ENCODE data around the gene MTCL1. TPM values are rescaled to one million over a fixed set of nuclear protein-coding genes. Genes with fewer than 3 reads are reported as not detected.

The MTCL1 gene
- total and polyA plus RNA-seq, 9 of the 15 experiments (the other 6 are each of a cell fraction or from before 2014, with no cell fraction given) = 0.21 to 7.4 (median 3.7) TPM

GRCh38 chr18:8704361-8705237 is 757 bp upstream of the MTCL1 start (continued):
- TF ChIP-seq FOXP4 (CRISPR knock-in tag; IDR thresholded peaks at IDR 0.05; ENCODE audit: borderline replicate concordance) (no peak), WHSC1 (IDR thresholded peaks at IDR 0.05; ENCODE audit: low read length) (no peak), ZNF561 (CRISPR knock-in tag; conservative IDR thresholded peaks at IDR 0.05) (no peak), AFF1 (IDR thresholded peaks at IDR 0.05; ENCODE audit: low read depth in 1 of 2, partially characterized antibody in 2 of 2) (no peak), BMI1 (IDR thresholded peaks at IDR 0.05; ENCODE audit: low read length) (no peak), ZEB2 (IDR thresholded peaks at IDR 0.05) (no peak), FOXJ3 (CRISPR knock-in tag; IDR thresholded peaks at IDR 0.05) (no peak), ERF (CRISPR knock-in tag; IDR thresholded peaks at IDR 0.05) (0 out of 2 replicates have a peak, but pooled peaks have one; percentile 76), DDX20 (tag; IDR thresholded peaks at IDR 0.05; ENCODE audit: low read depth) (no peak), E2F6 (IDR thresholded peaks at IDR 0.05; ENCODE audit: borderline replicate concordance in 1 of 2, extremely low read depth in 1 of 2, insufficient read depth in 1 of 2, insufficient read length in 1 of 2, low read depth in 1 of 2, low read length in 1 of 2, poor library complexity in 1 of 2, severe bottlenecking in 1 of 2) (peak in 1 of 2 experiments; percentile 66), TCF3 (CRISPR knock-in tag; IDR thresholded peaks at IDR 0.05) (0 out of 2 replicates have a peak, but pooled peaks have one; percentile 15), SOX6 (IDR thresholded peaks at IDR 0.05) (no peak), NFATC3 (IDR thresholded peaks at IDR 0.05) (no peak), ZC3H8 (IDR thresholded peaks at IDR 0.05) (no peak), STAT5B (CRISPR knock-in tag; IDR thresholded peaks at IDR 0.05) (no peak), E2F5 (CRISPR knock-in tag; IDR thresholded peaks at IDR 0.05) (peak; percentile 70; the same call in 1 of the 2 replicates), NCOR1 (IDR thresholded peaks at IDR 0.05) (no peak), YY1 (IDR thresholded peaks at IDR 0.05; ENCODE audit: borderline replicate concordance in 1 of 3, control insufficient read depth in 1 of 3, extremely low read depth in 1 of 3, insufficient read depth in 3 of 3, insufficient read length in 1 of 3, insufficient replicate concordance in 2 of 3, low read depth in 1 of 3, low read length in 2 of 3) (no peak)

All from K562 (cell line).